ENCODE results near the gene SMIM1. TPM values are rescaled to one million over a fixed set of nuclear protein-coding genes. Genes with fewer than 3 reads are reported as not detected.

Gene SMIM1
- total and polyA plus RNA-seq, 2 donors (not counting 1 experiment from before 2014, with no cell fraction given): 2.0 TPM; not detected in 1

- H2AFZ ChIP-seq (ENCODE audit: low read length): no peak overlapping the region
- no peak for TF ChIP-seq EZH2 (IDR thresholded peaks at IDR 0.05; ENCODE audit: low read length, missing control alignments)
- peaks cover 9% of the 10 kb centered on the region for H3K36me3 ChIP-seq (ENCODE audit: control insufficient read depth, insufficient read depth, low read length)
- H4K20me1 ChIP-seq (ENCODE audit: control insufficient read depth, extremely low read depth, insufficient read depth, low read length): no peaks in the 10 kb centered on the region
- no peaks in the 10 kb centered on the region for H3K79me2 ChIP-seq (ENCODE audit: control insufficient read depth, insufficient read depth, low read length)
- no peak overlapping the region for H3K27ac ChIP-seq (ENCODE audit: insufficient read depth, low read length)
- peaks cover 5% of the 10 kb centered on the region for H3K4me1 ChIP-seq (ENCODE audit: control insufficient read depth, extremely low read depth, insufficient read depth, low read length)
- H3K4me3 ChIP-seq (replicated peaks in 1 of 4; ENCODE audit: control extremely low read depth in 1 of 4, insufficient read depth in 1 of 4, low read depth in 3 of 4, low read length in 4 of 4): no peak overlapping the region
- DNase-seq (ENCODE audit: low read depth in 2 of 2): no peak
- no peaks in the 10 kb centered on the region for H3K27me3 ChIP-seq (ENCODE audit: control insufficient read depth, insufficient read depth, low read length)
- H3K4me2 ChIP-seq (ENCODE audit: extremely low read depth, insufficient read depth, low read length): no peak overlapping the region
- H3K9me3 ChIP-seq (ENCODE audit: control insufficient read depth, insufficient read depth, low read depth, low read length): no peaks in the 10 kb centered on the region
- H3K9ac ChIP-seq (ENCODE audit: insufficient read depth, low read length): no peak overlapping the region
Measured at GRCh38 chr1:3777078-3777547, 4.6 kb downstream of the SMIM1 start.

- TF ChIP-seq EZH2 (IDR thresholded peaks at IDR 0.05; ENCODE audit: low read length, missing control alignments) (no peak), CTCF (conservative IDR thresholded peaks at IDR 0.05 in 1 of 2, IDR thresholded peaks at IDR 0.05 in 1 of 2; ENCODE audit: low read depth in 1 of 2, low read length in 2 of 2) (no peak)
- no peak overlapping the region for H3K27ac ChIP-seq (ENCODE audit: insufficient read depth, low read length)
Measured at GRCh38 chr1:3777647-3778589, 5.4 kb downstream of the SMIM1 start.

GRCh38 chr1:3778590-3779264, 6.2 kb downstream of the SMIM1 start:
- Histone ChIP-seq H3K36me3 (ENCODE audit: control insufficient read depth, insufficient read depth, low read length) (peaks cover 13% of the 10 kb centered on the region), H3K79me2 (ENCODE audit: control insufficient read depth, insufficient read depth, low read length) (no peaks in the 10 kb centered on the region), H3K9ac (ENCODE audit: insufficient read depth, low read length) (no peak overlapping the region), H2AFZ (ENCODE audit: low read length) (no peak overlapping the region), H3K27ac (ENCODE audit: insufficient read depth, low read length) (no peak overlapping the region), H3K9me3 (ENCODE audit: control insufficient read depth, insufficient read depth, low read depth, low read length) (no peaks in the 10 kb centered on the region), H4K20me1 (ENCODE audit: control insufficient read depth, extremely low read depth, insufficient read depth, low read length) (no peaks in the 10 kb centered on the region), H3K4me1 (ENCODE audit: control insufficient read depth, extremely low read depth, insufficient read depth, low read length) (peaks cover 5% of the 10 kb centered on the region), H3K4me3 (replicated peaks in 1 of 4; ENCODE audit: control extremely low read depth in 1 of 4, insufficient read depth in 1 of 4, low read depth in 3 of 4, low read length in 4 of 4) (no peak overlapping the region), H3K4me2 (ENCODE audit: extremely low read depth, insufficient read depth, low read length) (no peak overlapping the region), H3K27me3 (ENCODE audit: control insufficient read depth, insufficient read depth, low read length) (no peaks in the 10 kb centered on the region)
- TF ChIP-seq EZH2 (IDR thresholded peaks at IDR 0.05; ENCODE audit: low read length, missing control alignments) (no peak), CTCF (conservative IDR thresholded peaks at IDR 0.05 in 1 of 2, IDR thresholded peaks at IDR 0.05 in 1 of 2; ENCODE audit: low read depth in 1 of 2, low read length in 2 of 2) (no peak)
- DNase-seq (ENCODE audit: low read depth in 2 of 2): no peak

More at GRCh38 chr1:3777647-3778589, 5.4 kb downstream of the SMIM1 start:
- no peaks in the 10 kb centered on the region for H4K20me1 ChIP-seq (ENCODE audit: control insufficient read depth, extremely low read depth, insufficient read depth, low read length)
- H3K27me3 ChIP-seq (ENCODE audit: control insufficient read depth, insufficient read depth, low read length): no peaks in the 10 kb centered on the region
- no peak for DNase-seq (ENCODE audit: low read depth in 2 of 2)
- no peak overlapping the region for H2AFZ ChIP-seq (ENCODE audit: low read length)
- H3K4me1 ChIP-seq (ENCODE audit: control insufficient read depth, extremely low read depth, insufficient read depth, low read length): peaks cover 5% of the 10 kb centered on the region
- H3K9ac ChIP-seq (ENCODE audit: insufficient read depth, low read length): no peak overlapping the region
- H3K9me3 ChIP-seq (ENCODE audit: control insufficient read depth, insufficient read depth, low read depth, low read length): no peaks in the 10 kb centered on the region
- no peak overlapping the region for H3K4me3 ChIP-seq (replicated peaks in 1 of 4; ENCODE audit: control extremely low read depth in 1 of 4, insufficient read depth in 1 of 4, low read depth in 3 of 4, low read length in 4 of 4)
- H3K79me2 ChIP-seq (ENCODE audit: control insufficient read depth, insufficient read depth, low read length): no peaks in the 10 kb centered on the region
- no peak overlapping the region for H3K4me2 ChIP-seq (ENCODE audit: extremely low read depth, insufficient read depth, low read length)
- peaks cover 13% of the 10 kb centered on the region for H3K36me3 ChIP-seq (ENCODE audit: control insufficient read depth, insufficient read depth, low read length)

Measured in fibroblast of lung (primary cell).